Right ventricle myocardium superior (tissue), 1 donor: Measurements from ENCODE around the gene KIF22. TPM values are rescaled to one million over a fixed set of nuclear protein-coding genes. Genes with fewer than 3 reads are reported as not detected.

ENCODE experiments used
- ATAC-seq: fragments of 200-7000 bp; cut with Tn5 transposase; one replicate; pipeline ENCODE4 v1.9.1; 2020; ENCODE audit warnings: mild to moderate bottlenecking; ENCODE audit not compliant: poor library complexity
- DNase-seq: peaks from one replicate; pipeline ENCODE4 v3.0.0-alpha.2; 2020
- intact Hi-C: fragments of 100-400 bp; cut with DNase I; formaldehyde crosslinking; loops from one replicate; pipeline ENCODE4 v1.11.2; 2022
- total RNA-seq: library from RNA; stranded (reverse); fragmentation: NEBNext Ultra II Directional; extraction: Animal tissue kit (Norgen Biotek cat#: 25700); gene quantifications from one replicate; pipeline ENCODE4 v1.2.1, GENCODE V29; 2021
- donor health status: DM: no; HTN: yes; CAD: no; lungs with severe emphysema.

Gene KIF22
- total RNA-seq, 1 donor from 2014 or later, result 59.8 TPM

GRCh38 chr16:29809850-29810698 lies 19.5 kb downstream of the KIF22 start:
- ATAC-seq, result no peak
- DNase-seq, result no peak
- intact Hi-C loops, result loop anchor here (10.0 kb wide), 2 partner anchors 185 to 1115 kb away; partner anchors contain the start of genes FBXL19, HIRIP3 and INO80E

GRCh38 chr16:29810699-29811169 lies 20.2 kb downstream of the KIF22 start:
- ATAC-seq, result no peak
- no peak for DNase-seq
- intact Hi-C loops, result loop anchor here (10.0 kb wide), 1 partner anchor 184 kb away; the partner anchor contains the start of genes HIRIP3 and INO80E

GRCh38 chr16:29811170-29811895 lies 20.8 kb downstream of the KIF22 start:
- intact Hi-C loops, result loop anchor here (10.0 kb wide), 1 partner anchor 183 kb away; the partner anchor contains the start of genes HIRIP3 and INO80E
- peak; percentile 98 for DNase-seq
- ATAC-seq, result peak; percentile 73

- DNase-seq, result peak; percentile 75
- peak; percentile 2 for ATAC-seq
- intact Hi-C loops, result loop anchor here (10.0 kb wide), 1 partner anchor 183 kb away; the partner anchor contains the start of genes HIRIP3 and INO80E
Observed at GRCh38 chr16:29811896-29812665, 21.5 kb downstream of the KIF22 start, which contains the start of gene PRRT2. TSS of gene PRRT2 (plus strand) at chr16:29812193. CDS start at chr16:29813055, 862 bp downstream.

- DNase-seq (peak; percentile 27), ATAC-seq (no peak)
- intact Hi-C loops, result loop anchor here (10.0 kb wide), 1 partner anchor 182 kb away; the partner anchor contains the start of genes HIRIP3 and INO80E
Observed at GRCh38 chr16:29812754-29813643, 22.4 kb downstream of the KIF22 start.

GRCh38 chr16:29813644-29814562 lies 23.4 kb downstream of the KIF22 start:
- intact Hi-C loops, result loop anchor here (10.0 kb wide), 1 partner anchor 181 kb away; the partner anchor contains the start of genes HIRIP3 and INO80E
- DNase-seq, result no peak

GRCh38 chr16:29814592-29814991 lies 24.0 kb downstream of the KIF22 start:
- DNase-seq (no peak), ATAC-seq (no peak)
- intact Hi-C loops, result loop anchor here (10.0 kb wide), 1 partner anchor 180 kb away; the partner anchor contains the start of genes HIRIP3 and INO80E

More at GRCh38 chr16:29813644-29814562, 23.4 kb downstream of the KIF22 start:
- no peak for ATAC-seq

- intact Hi-C loops, result loop anchor here (10.0 kb wide), 1 partner anchor 180 kb away; the partner anchor contains the start of genes HIRIP3 and INO80E
- DNase-seq (peak; percentile 68), ATAC-seq (no peak)
Observed at GRCh38 chr16:29815032-29815721, 24.6 kb downstream of the KIF22 start.

GRCh38 chr16:29815793-29816693 lies 25.5 kb downstream of the KIF22 start, which contains the start of gene PAGR1:
TSS of gene PAGR1 (plus strand) at chr16:29816152. CDS start at chr16:29816526, 374 bp downstream.
- intact Hi-C loops, result loop anchor here (10.0 kb wide), 1 partner anchor 179 kb away; the partner anchor contains the start of genes HIRIP3 and INO80E
- peak; percentile 82 for ATAC-seq
- peak; percentile 99 for DNase-seq

- ATAC-seq (peak; percentile 54), DNase-seq (peak; percentile 82)
- intact Hi-C loops, result loop anchor here (10.0 kb wide), 1 partner anchor 178 kb away; the partner anchor contains the start of genes HIRIP3 and INO80E
Observed at GRCh38 chr16:29816694-29817441, 26.3 kb downstream of the KIF22 start.

GRCh38 chr16:29818082-29818481 lies 27.5 kb downstream of the KIF22 start:
- no peak for DNase-seq
- intact Hi-C loops, result loop anchor here (10.0 kb wide), 1 partner anchor 177 kb away; the partner anchor contains the start of genes HIRIP3 and INO80E
- no peak for ATAC-seq

- ATAC-seq, result no peak
- intact Hi-C loops, result loop anchor here (10.0 kb wide), 1 partner anchor 175 kb away; the partner anchor contains the start of genes HIRIP3 and INO80E
- DNase-seq, result no peak
Observed at GRCh38 chr16:29819506-29819905, 29.0 kb downstream of the KIF22 start.

GRCh38 chr16:29820271-29820701 lies 29.7 kb downstream of the KIF22 start, which contains the start of gene MVP:
TSS of gene MVP (plus strand) at chr16:29820462. CDS start at chr16:29830550, 10,088 bp downstream.
- ATAC-seq (peak; percentile 41), DNase-seq (peak; percentile 82)
- intact Hi-C loops, result no loop called here
